HG02610 (cell line): ENCODE results near the gene BEND6.

Experiments used
- ATAC-seq: cut with Tn5 transposase; IDR thresholded peaks from one replicate; pipeline ENCODE4 v1.9.1; 2021; ENCODE audit warnings: mild to moderate bottlenecking, moderate library complexity; ENCODE audit not compliant: unreplicated experiment

BEND6 gene

GRCh38 chr6:56954403-56955170 is at the start of gene BEND6:
BEND6 (plus strand) TSS chr6:56955107; CDS start chr6:56981811, 26,704 bp downstream.
- ATAC-seq = peak; percentile 38

GRCh38 chr6:56905378-56905777 is 49.5 kb upstream of the BEND6 start:
- ATAC-seq = no peak

- ATAC-seq = no peak
These were observed 48.2 kb upstream of the BEND6 start for GRCh38 chr6:56906752-56907151.

GRCh38 chr6:56909115-56909907 is 45.6 kb upstream of the BEND6 start:
- ATAC-seq = no peak

GRCh38 chr6:56911847-56912246 is 43.1 kb upstream of the BEND6 start:
- ATAC-seq = no peak

GRCh38 chr6:56913285-56914074 is 41.4 kb upstream of the BEND6 start:
- no peak for ATAC-seq

- ATAC-seq = peak; percentile 52
These were observed 39.9 kb upstream of the BEND6 start for GRCh38 chr6:56914798-56915658.

GRCh38 chr6:56915832-56916231 is 39.1 kb upstream of the BEND6 start:
- ATAC-seq = no peak

GRCh38 chr6:56916849-56917551 is 37.9 kb upstream of the BEND6 start:
- ATAC-seq = no peak

- ATAC-seq = no peak
These were observed 32.3 kb upstream of the BEND6 start for GRCh38 chr6:56922645-56923044.

- no peak for ATAC-seq
These were observed 31.3 kb upstream of the BEND6 start for GRCh38 chr6:56923565-56923964.

GRCh38 chr6:56927538-56928453 is 27.1 kb upstream of the BEND6 start:
- no peak for ATAC-seq

- ATAC-seq = no peak
These were observed 24.1 kb upstream of the BEND6 start for GRCh38 chr6:56930846-56931245.

- no peak for ATAC-seq
These were observed 21.9 kb upstream of the BEND6 start for GRCh38 chr6:56932910-56933477.

GRCh38 chr6:56933650-56934049 is 21.3 kb upstream of the BEND6 start:
- ATAC-seq = no peak

GRCh38 chr6:56934876-56935275 is 20.0 kb upstream of the BEND6 start:
- no peak for ATAC-seq

- ATAC-seq = no peak
These were observed 18.4 kb upstream of the BEND6 start for GRCh38 chr6:56936466-56936865.

GRCh38 chr6:56938649-56939191 is 16.2 kb upstream of the BEND6 start:
- no peak for ATAC-seq
